Endothelial cell of umbilical vein (primary cell): Measurements from ENCODE around the gene TMEM145.

Experiments used
- EZH2 ChIP-seq: IDR thresholded peaks from 2 replicates; pipeline ENCODE4 v1.6.1; 2012; ENCODE audit warnings: borderline replicate concordance, low read depth, mild to moderate bottlenecking, moderate library complexity, low read length, inconsistent platforms; ENCODE audit not compliant: severe bottlenecking
- GATA2 ChIP-seq: IDR thresholded peaks from 2 replicates; pipeline ENCODE4 v1.7.0; 2011; ENCODE audit warnings: low read depth, mild to moderate bottlenecking, moderate library complexity, mixed read lengths, low read length; ENCODE audit not compliant: insufficient read length, insufficient read depth
- JUN ChIP-seq: IDR thresholded peaks from 2 replicates; pipeline ENCODE4 v1.6.1; 2011; ENCODE audit warnings: borderline replicate concordance, low read depth; ENCODE audit not compliant: insufficient read length, insufficient read depth
- MYC ChIP-seq: IDR thresholded peaks from one replicate; pipeline ENCODE4 v1.6.1; 2011; ENCODE audit warnings: mild to moderate bottlenecking, low read depth, low read length
- POLR2A ChIP-seq: IDR thresholded peaks from 2 replicates; pipeline ENCODE4 v1.6.1; 2012; ENCODE audit warnings: low read depth, mild to moderate bottlenecking, control low read depth, low read length
- TF ChIP-seq, protein P1 (sequence below), 2 donors: IDR thresholded peaks; 1 replicate in 1 of 2; 2 replicates in 1 of 2; pipeline ENCODE4 v1.5.1; 2011; ENCODE audit warnings: low read length in 2 of 2, mild to moderate bottlenecking in 2 of 2, moderate library complexity in 2 of 2, control low read depth in 1 of 2, inconsistent platforms in 1 of 2, low read depth in 1 of 2; ENCODE audit not compliant: insufficient read depth in 1 of 2; ENCODE audit errors: extremely low read depth in 1 of 2
- TF ChIP-seq, protein P2 (sequence below): IDR thresholded peaks from 2 replicates; pipeline ENCODE4 v1.6.1; 2011; ENCODE audit not compliant: insufficient read depth, insufficient read length

DNA sequence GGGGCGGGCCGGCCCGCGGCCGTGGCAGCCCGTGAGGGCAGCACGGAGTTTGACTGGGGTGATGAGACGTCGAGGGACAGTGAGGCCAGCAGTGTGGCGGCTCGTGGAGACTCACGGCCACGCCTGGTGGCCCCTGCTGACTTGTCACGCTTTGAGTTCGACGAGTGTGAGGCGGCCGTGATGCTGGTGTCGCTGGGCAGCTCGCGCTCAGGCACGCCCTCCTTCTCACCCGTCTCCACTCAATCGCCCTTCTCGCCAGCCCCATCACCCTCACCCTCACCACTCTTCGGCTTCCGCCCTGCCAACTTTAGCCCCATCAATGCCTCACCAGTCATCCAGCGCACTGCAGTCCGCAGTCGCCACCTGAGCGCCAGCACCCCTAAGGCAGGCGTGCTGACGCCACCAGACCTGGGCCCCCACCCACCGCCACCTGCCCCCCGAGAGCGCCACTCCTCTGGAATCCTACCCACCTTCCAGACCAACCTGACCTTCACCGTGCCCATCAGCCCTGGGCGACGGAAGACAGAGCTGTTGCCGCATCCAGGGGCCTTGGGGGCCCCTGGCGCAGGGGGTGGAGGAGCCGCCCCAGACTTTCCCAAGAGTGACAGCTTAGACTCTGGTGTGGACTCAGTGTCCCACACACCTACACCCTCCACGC, 39.6 kb upstream of the TMEM145 start:
- TF ChIP-seq, protein P1, sequence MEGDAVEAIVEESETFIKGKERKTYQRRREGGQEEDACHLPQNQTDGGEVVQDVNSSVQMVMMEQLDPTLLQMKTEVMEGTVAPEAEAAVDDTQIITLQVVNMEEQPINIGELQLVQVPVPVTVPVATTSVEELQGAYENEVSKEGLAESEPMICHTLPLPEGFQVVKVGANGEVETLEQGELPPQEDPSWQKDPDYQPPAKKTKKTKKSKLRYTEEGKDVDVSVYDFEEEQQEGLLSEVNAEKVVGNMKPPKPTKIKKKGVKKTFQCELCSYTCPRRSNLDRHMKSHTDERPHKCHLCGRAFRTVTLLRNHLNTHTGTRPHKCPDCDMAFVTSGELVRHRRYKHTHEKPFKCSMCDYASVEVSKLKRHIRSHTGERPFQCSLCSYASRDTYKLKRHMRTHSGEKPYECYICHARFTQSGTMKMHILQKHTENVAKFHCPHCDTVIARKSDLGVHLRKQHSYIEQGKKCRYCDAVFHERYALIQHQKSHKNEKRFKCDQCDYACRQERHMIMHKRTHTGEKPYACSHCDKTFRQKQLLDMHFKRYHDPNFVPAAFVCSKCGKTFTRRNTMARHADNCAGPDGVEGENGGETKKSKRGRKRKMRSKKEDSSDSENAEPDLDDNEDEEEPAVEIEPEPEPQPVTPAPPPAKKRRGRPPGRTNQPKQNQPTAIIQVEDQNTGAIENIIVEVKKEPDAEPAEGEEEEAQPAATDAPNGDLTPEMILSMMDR (IDR thresholded peaks at IDR 0.05; ENCODE audit: extremely low read depth in 1 of 2, insufficient read depth in 1 of 2, low read depth in 1 of 2, low read length in 2 of 2), result no peak
- TF ChIP-seq GATA2, result no peak
- TF ChIP-seq, protein P2, sequence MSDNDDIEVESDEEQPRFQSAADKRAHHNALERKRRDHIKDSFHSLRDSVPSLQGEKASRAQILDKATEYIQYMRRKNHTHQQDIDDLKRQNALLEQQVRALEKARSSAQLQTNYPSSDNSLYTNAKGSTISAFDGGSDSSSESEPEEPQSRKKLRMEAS, result no peak
- no peak for TF ChIP-seq POLR2A
- TF ChIP-seq EZH2, result no peak
- TF ChIP-seq JUN, result no peak
- TF ChIP-seq MYC, result no peak
